Measurements from ENCODE around the gene PRPSAP1. TPM values are rescaled to one million over a fixed set of nuclear protein-coding genes. Genes with fewer than 3 reads are reported as not detected.

PRPSAP1 gene
- total RNA-seq, 2 experiments from 2014 or later = 59.9 to 66.7 TPM

DNA sequence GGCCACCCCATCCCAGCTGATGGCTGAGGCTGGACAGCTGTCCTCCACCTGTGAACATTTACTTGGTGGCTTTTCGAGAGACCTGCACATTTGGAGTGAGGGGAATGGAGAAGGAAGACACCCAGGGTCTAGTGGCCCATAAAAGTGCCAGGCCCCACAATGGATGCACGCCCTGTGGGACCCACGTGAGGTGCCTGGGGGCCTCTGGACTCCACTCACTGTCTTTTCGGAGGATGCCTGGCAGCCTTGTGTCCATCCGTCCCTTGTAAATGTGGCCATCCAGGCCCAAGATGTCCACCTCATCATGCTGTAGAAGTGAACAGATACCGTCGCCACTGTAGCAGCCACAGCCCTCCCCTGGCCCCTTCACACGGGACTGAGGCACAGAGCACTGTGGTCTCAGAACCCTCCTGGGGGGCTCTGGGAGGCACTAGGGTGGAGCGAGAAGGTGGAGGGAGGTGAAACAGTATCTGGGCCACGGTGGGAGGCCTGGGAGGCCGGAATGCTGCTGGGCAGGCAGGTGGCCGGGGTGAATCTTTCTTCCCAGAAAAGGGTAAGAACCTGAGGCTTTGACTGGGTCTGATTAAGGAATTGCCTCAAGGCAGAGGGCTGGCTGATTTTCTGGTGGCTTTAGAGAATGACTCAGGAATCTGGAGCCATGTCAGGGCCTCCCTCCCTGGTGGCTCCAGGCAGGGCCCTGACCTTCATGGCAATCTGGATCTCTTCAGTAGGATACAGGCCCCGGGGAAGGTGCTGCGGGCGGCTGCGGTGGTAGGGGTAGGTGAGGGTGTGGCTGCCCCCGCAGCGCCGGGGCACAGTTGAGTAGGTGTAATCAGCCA lies 77.0 kb downstream of the PRPSAP1 start:
- H3K4me3 Mint-ChIP-seq = no peak overlapping the region
- peak overlapping the region; percentile 58 for H3K27ac Mint-ChIP-seq
- CTCF ChIA-PET = no interaction called here
- H3K9me3 Mint-ChIP-seq = no peaks in the 10 kb centered on the region
- H3K36me3 Mint-ChIP-seq (ENCODE audit: low read depth) = peaks cover 9% of the 10 kb centered on the region
- no peak for DNase-seq
- H3K27me3 Mint-ChIP-seq = no peaks in the 10 kb centered on the region
- peaks cover 32% of the 10 kb centered on the region for H3K4me1 Mint-ChIP-seq
- POLR2A ChIA-PET = interaction anchor here (10.8 to 22.6 kb wide), 5 partner anchors 23 to 154 kb away, joined by 173 to 1335 read pairs (median 398); partner anchors contain the start of genes FOXJ1, RNF157 and UBALD2

DNA sequence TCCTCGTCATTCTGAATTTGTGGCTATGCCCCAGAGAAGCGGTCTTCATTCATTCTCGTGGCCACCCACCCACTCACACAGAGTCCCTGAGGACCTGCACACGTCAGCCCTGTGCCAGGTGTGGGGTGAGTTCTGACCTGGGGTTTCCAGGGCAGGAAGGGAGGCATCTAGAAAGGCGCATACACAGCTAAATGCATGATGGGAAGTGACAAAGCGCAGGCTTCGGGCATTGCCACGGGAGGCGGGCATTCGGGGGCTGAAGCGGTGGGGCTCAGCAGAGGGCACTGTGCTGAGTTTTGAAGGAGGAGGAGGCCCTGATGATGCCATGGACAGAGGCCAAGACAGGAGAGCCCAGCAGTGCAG lies 77.7 kb downstream of the PRPSAP1 start:
- H3K27me3 Mint-ChIP-seq = no peaks in the 10 kb centered on the region
- H3K27ac Mint-ChIP-seq = peak overlapping the region; percentile 23
- H3K4me3 Mint-ChIP-seq = no peak overlapping the region
- H3K9me3 Mint-ChIP-seq = no peaks in the 10 kb centered on the region
- H3K4me1 Mint-ChIP-seq = peaks cover 38% of the 10 kb centered on the region
- DNase-seq = no peak
- ChIA-PET POLR2A (interaction anchor here (10.8 to 22.6 kb wide), 5 partner anchors 22 to 153 kb away, joined by 173 to 1335 read pairs (median 398); partner anchors contain the start of genes FOXJ1, RNF157 and UBALD2), CTCF (interaction anchor here (1.9 kb wide), 1 partner anchor 29 kb away, joined by 7 read pairs; no protein-coding TSS in a partner anchor)
- peaks cover 16% of the 10 kb centered on the region for H3K36me3 Mint-ChIP-seq (ENCODE audit: low read depth)

DNA sequence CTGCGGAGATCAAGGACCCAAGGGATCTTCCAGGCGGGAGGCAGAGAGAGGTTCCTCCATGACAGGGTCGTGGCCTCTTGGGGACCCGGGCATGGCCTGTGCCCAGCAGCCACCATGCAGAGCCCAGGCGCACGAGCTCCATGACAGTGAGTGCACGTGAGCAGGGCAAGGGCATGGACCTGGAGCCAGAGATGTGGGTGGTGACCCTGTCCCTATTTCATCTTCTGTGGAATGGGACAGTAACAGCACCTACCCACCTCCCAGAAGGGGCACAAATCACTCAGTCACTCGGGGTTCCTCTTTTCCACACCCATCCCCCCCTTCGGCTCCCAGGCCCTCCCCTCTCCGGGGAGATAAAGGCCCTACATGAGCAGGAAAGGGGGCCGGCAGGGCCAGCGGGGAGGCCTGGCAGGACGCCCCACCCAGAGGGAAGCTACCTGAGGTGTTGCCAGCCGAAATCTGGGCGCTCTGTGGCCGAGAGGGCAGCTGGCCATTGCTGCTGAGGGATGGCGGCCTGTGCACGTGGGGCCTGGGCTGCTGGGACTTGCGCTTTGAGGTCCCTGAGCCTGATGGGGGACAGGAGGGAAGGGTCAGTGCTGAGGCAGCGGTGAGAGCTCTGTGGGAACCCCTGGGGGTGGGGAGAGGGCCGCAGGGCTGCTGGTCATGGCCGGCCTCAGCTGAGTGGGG lies 78.2 kb downstream of the PRPSAP1 start:
- ChIA-PET CTCF (interaction anchor here (1.0 to 2.3 kb wide), 5 partner anchors 28 to 154 kb away, joined by 4 to 10 read pairs (median 7); no protein-coding TSS in a partner anchor), POLR2A (interaction anchor here (1.4 to 22.6 kb wide), 8 partner anchors 22 to 204 kb away, joined by 3 to 1335 read pairs (median 198); partner anchors contain the start of genes EXOC7, FOXJ1, RNF157 and UBALD2)
- Mint-ChIP-seq H3K27ac (peak overlapping the region; percentile 23), H3K9me3 (no peaks in the 10 kb centered on the region), H3K36me3 (ENCODE audit: low read depth) (peaks cover 20% of the 10 kb centered on the region), H3K4me3 (no peak overlapping the region), H3K4me1 (peaks cover 43% of the 10 kb centered on the region), H3K27me3 (no peaks in the 10 kb centered on the region)
- peak; percentile 23 for DNase-seq

DNA sequence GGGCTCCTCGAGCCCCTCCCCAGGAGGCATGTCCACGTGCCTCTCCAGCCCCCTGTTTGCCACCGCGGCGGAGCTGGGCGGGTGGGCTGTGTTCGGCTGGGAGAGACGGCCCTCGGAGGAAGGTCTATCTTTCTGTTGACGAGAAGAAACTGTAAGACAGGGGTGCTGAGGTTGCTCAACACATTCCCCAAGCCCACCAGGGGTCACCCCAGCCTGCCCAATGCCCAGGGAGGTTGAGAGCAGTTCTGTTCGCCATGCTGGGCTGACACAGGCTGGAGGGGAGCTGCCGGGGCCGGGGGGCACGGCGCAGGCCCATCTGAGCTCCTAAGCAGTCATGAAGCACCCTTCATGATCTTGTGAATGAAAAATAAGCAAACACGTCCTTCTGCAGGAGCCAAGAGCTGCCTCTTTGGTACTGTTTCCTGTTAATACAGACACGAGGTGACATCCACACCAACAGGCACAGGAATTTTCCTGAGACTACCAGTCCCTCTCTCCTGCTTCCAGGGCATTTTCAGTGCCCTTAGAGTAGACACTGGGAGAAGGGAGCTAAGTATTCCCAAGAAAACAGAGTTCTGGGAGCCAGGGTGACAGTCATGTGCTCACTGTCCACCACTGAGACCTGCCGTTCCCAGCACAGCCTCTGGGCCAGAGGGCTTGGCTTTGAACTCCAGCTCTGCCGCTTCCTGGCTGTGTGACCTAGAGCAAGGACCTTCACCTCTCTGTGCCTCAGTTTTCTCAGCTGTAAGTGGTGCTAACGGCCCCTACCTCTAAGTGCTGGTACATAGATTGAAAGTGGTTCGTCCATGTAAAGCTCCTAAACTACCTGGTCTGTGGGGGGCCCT lies 79.4 kb downstream of the PRPSAP1 start:
- Mint-ChIP-seq H3K36me3 (ENCODE audit: low read depth) (peaks cover 29% of the 10 kb centered on the region), H3K9me3 (no peaks in the 10 kb centered on the region), H3K27me3 (no peaks in the 10 kb centered on the region), H3K4me1 (peaks cover 51% of the 10 kb centered on the region), H3K4me3 (no peak overlapping the region), H3K27ac (peak overlapping the region; percentile 93)
- POLR2A ChIA-PET = interaction anchor here (0.7 to 22.6 kb wide), 12 partner anchors 8 to 203 kb away, joined by 3 to 1335 read pairs (median 21); partner anchors contain the start of genes EXOC7, FOXJ1, RNF157 and UBALD2
- DNase-seq = peak; percentile 26
- CTCF ChIA-PET = interaction anchor here (0.8 to 2.3 kb wide), 7 partner anchors 27 to 260 kb away, joined by 3 to 10 read pairs (median 6); no protein-coding TSS in a partner anchor

DNA sequence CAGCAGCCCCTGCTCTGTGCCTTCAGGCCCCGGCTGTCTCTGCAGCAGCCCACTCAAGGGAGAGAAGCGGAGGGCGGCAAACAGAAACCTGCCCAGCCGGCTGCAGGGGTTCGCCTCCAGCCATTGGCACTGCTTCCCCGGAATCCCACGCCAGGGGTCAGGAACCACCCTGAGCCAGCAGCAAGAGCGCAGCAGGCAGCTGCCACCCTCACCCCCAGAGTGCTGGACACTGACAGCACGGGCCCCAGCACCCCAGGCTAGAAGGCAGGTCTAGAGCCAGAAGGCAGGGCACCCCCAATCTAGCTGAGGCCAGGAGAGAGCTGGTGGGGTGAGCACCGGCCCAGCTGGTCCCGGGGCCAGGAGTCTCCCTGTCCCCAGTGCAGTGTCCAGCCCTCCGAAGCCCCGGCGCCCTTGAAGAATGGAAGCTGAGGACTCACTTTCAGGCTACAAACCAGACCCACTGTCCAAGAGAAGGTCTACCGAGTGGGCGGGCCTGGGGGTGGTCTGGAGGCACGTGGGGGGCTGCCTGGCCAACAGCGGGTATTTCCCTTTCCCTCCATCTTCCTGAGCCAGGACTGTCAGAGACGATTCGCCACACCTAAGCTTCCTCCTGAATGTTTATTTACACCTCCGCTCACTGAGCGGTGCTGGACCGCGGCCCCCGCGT lies 80.1 kb downstream of the PRPSAP1 start:
- Mint-ChIP-seq H3K4me1 (peaks cover 57% of the 10 kb centered on the region), H3K27me3 (no peaks in the 10 kb centered on the region), H3K9me3 (no peaks in the 10 kb centered on the region), H3K4me3 (peak overlapping the region; percentile 13), H3K36me3 (ENCODE audit: low read depth) (peaks cover 37% of the 10 kb centered on the region), H3K27ac (peak overlapping the region; percentile 93)
- ChIA-PET POLR2A (interaction anchor here (0.7 to 22.6 kb wide), 15 partner anchors 8 to 254 kb away, joined by 3 to 1335 read pairs (median 5); partner anchors contain the start of genes EXOC7, FOXJ1, RNF157 and SRP68), CTCF (interaction anchor here (1.2 to 2.3 kb wide), 4 partner anchors 81 to 147 kb away, joined by 3 to 10 read pairs (median 8); no protein-coding TSS in a partner anchor)
- peak; percentile 31 for DNase-seq

DNA sequence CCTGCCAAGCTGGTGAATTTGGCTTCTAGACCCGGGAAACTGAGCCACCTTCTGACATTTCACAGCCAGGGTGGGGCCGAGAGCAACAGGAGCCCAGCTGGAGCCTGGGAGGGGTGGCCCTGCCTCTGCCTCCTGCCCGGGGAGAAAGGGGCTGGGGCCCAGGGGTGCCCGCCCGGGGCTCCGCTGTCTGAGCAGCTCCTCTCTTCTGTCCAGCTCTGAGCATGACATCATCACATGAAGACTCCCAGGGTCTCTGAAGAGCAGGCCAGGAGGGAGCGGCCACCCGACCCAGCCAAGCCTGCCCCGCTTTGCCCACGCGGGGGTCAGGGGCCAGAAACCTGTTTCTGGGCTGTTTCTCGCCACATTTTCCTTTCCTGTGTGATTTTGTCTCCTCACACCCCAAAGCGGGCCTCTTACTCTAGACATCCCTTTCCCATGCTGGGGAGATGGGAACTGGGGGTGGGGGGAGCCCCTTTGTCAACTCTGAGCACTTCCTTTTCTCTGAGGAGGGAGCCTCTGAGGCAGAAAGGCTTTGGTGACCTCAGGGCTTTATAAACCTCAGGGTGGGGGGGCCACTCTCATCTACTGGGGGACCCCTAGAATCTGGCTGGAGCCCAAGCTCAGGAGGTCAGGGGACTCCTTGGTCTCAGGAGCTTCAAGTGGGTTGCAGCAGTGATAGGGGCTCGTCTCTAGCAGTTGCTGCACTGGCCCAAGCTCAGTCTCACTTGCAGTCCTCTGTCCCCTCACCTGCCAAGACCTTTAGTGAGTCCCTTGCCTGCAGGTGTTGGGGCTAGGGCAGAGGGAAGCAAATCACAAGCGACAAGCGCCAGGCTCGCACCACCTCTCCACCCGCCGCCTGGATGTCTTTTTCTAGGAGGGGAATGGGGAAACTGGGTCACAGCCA lies 80.9 kb downstream of the PRPSAP1 start:
- peaks cover 45% of the 10 kb centered on the region for H3K36me3 Mint-ChIP-seq (ENCODE audit: low read depth)
- peaks cover 62% of the 10 kb centered on the region for H3K4me1 Mint-ChIP-seq
- DNase-seq = peak; percentile 48
- ChIA-PET CTCF (interaction anchor here (0.6 to 2.8 kb wide), 4 partner anchors 92 to 259 kb away, joined by 3 to 22 read pairs (median 6); no protein-coding TSS in a partner anchor), POLR2A (interaction anchor here (0.6 to 22.6 kb wide), 14 partner anchors 19 to 253 kb away, joined by 3 to 1335 read pairs (median 21); partner anchors contain the start of genes EXOC7, FOXJ1, RNF157 and SPHK1)
- H3K4me3 Mint-ChIP-seq = peak overlapping the region; percentile 68
- H3K27me3 Mint-ChIP-seq = no peaks in the 10 kb centered on the region
- H3K9me3 Mint-ChIP-seq = no peaks in the 10 kb centered on the region
- peak overlapping the region; percentile 93 for H3K27ac Mint-ChIP-seq

DNA sequence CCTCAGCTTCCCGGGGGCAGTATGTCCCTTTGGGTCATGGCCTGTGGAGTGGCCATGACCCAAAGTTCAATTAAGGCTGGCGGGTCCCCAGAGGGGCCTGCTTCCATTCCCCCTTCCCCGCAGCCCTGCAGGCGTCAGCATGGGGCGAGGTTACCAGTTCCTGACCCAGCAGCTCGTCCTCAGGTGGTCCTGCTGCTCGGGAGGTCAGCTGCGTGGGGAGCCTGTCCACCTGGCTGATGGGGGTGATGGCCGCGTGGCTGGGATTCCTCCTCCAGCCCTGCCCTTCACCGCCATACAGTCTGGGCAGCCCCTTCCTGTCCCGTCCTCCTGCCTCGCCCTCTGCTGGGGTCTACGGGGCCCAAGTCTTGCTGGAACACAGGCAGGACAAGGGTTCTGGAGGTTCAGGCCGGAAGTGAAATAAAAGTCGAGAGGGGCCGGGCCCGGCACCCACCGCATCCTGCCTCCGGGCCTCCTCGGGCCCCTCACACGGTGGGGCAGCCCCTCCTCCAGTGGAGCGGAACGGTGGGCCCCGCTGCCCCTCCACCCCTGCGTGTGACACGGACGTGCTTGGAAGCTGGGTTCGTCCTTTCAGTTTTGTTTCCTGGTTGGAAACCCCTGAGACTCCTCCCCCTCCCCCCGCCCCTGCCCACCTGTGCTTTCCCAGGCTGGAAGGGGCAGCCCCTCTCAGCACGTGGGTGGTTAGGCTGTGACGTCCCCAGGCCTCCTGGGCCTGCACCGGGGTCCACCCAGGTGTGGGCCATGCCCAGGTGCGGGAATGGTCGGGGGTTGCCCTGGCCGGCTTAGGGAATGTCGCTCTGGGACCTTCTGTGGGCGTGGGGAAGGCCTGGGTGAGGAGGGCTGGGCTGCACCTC lies 81.8 kb downstream of the PRPSAP1 start:
- Mint-ChIP-seq H3K4me1 (peaks cover 61% of the 10 kb centered on the region), H3K27ac (peak overlapping the region; percentile 93), H3K27me3 (no peaks in the 10 kb centered on the region), H3K9me3 (no peaks in the 10 kb centered on the region), H3K36me3 (ENCODE audit: low read depth) (peaks cover 52% of the 10 kb centered on the region), H3K4me3 (peak overlapping the region; percentile 73)
- DNase-seq = peak; percentile 80
- POLR2A ChIA-PET = interaction anchor here (0.6 to 22.6 kb wide), 18 partner anchors 8 to 1856 kb away, joined by 3 to 1335 read pairs (median 5); partner anchors contain the start of genes EXOC7, FOXJ1, RNF157 and SPHK1
- CTCF ChIA-PET = interaction anchor here (0.6 to 2.8 kb wide), 7 partner anchors 8 to 258 kb away, joined by 3 to 22 read pairs (median 4); no protein-coding TSS in a partner anchor

DNA sequence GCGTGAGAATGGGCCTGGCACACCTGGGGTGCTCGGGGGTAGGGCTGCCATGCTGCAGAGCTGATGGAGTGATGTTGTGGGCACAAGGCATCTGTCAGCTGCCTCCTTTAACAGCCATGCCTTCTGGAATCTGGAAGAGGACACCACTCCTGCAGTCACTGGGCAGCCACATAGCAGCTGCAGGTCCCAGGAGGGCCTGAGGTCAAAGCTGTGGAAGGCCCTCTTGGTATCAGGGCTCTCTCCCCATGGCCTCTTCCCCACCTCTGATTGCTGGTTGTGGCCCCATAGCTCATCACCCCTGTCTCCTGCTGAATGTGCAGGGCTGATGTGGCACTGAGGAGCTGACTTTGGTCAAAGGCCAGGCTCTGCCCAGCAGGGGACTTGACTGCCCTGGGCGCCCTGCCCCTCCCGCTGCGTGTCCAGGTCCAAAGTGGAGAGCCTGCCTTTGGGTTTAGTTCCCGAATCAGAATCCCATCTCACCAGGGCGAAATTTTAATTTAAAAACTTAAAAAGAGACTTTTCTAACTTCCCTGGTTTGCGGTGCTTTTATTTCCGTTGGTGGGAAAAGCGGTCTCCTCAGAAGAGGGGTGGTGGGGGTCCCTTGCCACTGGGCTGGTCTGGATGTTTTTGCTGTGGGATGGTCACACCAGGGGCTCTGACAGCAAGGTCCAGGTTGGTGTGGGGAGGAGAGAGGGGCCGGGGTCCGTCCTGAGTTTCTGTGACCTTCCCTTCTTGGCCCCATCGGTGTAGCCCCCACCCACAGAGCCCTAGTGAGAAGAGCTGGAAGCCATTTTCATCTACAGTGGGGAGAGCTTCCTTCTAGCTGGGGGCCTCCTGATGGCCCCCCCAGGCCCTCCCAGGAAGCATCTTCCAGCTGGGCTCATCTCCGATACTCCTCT lies 82.7 kb downstream of the PRPSAP1 start:
- H3K4me3 Mint-ChIP-seq = peak overlapping the region; percentile 73
- DNase-seq = peak; percentile 38
- H3K9me3 Mint-ChIP-seq = no peaks in the 10 kb centered on the region
- POLR2A ChIA-PET = interaction anchor here (0.6 to 22.6 kb wide), 14 partner anchors 9 to 1857 kb away, joined by 3 to 1335 read pairs (median 50); partner anchors contain the start of genes EXOC7, FOXJ1, RNF157 and SPHK1
- no peaks in the 10 kb centered on the region for H3K27me3 Mint-ChIP-seq
- H3K27ac Mint-ChIP-seq = peak overlapping the region; percentile 93
- H3K4me1 Mint-ChIP-seq = peaks cover 61% of the 10 kb centered on the region
- H3K36me3 Mint-ChIP-seq (ENCODE audit: low read depth) = peaks cover 61% of the 10 kb centered on the region
- CTCF ChIA-PET = interaction anchor here (1.1 to 2.8 kb wide), 6 partner anchors 9 to 257 kb away, joined by 3 to 22 read pairs (median 6); no protein-coding TSS in a partner anchor

DNA sequence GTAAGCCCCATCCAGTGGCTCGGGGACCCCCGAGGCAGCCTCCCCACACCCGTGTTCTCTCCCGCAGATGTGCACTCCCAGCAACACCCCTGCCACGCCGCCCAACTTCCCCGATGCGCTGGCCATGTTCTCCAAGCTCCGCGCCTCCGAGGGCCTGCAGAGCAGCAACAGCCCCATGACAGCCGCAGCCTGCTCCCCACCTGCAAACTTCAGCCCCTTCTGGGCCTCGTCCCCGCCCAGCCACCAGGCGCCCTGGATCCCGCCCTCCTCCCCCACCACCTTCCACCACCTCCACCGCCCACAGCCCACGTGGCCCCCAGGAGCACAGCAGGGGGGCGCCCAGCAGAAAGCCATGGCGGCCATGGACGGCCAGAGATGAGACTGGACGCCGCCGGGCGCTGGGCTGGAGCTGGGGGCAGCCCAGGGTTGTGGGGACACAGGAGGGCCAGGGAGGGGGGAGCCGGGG lies 83.6 kb downstream of the PRPSAP1 start:
- ChIA-PET CTCF (interaction anchor here (2.0 to 4.4 kb wide), 4 partner anchors 9 to 90 kb away, joined by 13 to 32 read pairs (median 21); no protein-coding TSS in a partner anchor), POLR2A (interaction anchor here (0.9 to 22.6 kb wide), 14 partner anchors 10 to 374 kb away, joined by 3 to 1335 read pairs (median 50); partner anchors contain the start of genes ACOX1, EXOC7, FOXJ1 and RNF157)
- Mint-ChIP-seq H3K27ac (peak overlapping the region; percentile 98), H3K4me3 (peak overlapping the region; percentile 96), H3K36me3 (ENCODE audit: low read depth) (peaks cover 63% of the 10 kb centered on the region), H3K9me3 (no peaks in the 10 kb centered on the region), H3K4me1 (peaks cover 60% of the 10 kb centered on the region), H3K27me3 (no peaks in the 10 kb centered on the region)
- DNase-seq = peak; percentile 32
